Upper lobe of left lung (tissue), 4 donors: ENCODE measurements around the gene TBC1D5.

Experiments used
- CTCF ChIP-seq, 6 experiments: fragments of 450-650 bp in 4 of 6; fragments of 200-600 bp in 2 of 6; sonication (generic) in 2 of 6; IDR thresholded peaks; one replicate each; pipeline ENCODE4 v1.5.1; 2016 to 2019; ENCODE audit warnings: antibody characterized with exemption in 6 of 6
- POLR2A ChIP-seq, 4 donors: fragments of 450-650 bp; IDR thresholded peaks; one replicate each; pipeline ENCODE4 v1.5.1; 2016 to 2017; ENCODE audit warnings: antibody characterized with exemption in 4 of 4, mild to moderate bottlenecking in 2 of 4

- no peak for TF ChIP-seq CTCF (IDR thresholded peaks at IDR 0.05)
- no peak for TF ChIP-seq POLR2A (IDR thresholded peaks at IDR 0.05)
Observed at GRCh38 chr3:17384567-17385296, 357.7 kb downstream of the TBC1D5 start.
